GM12875 (cell line): ENCODE measurements around the gene OBSCN.

Experiments used
- H3K4me3 ChIP-seq: one replicate; pipeline ENCODE4 v1.5.1; 2011; ENCODE audit warnings: low read depth, low read length, control low read depth
- TF ChIP-seq, protein P1 (sequence below): IDR thresholded peaks from 2 replicates; pipeline ENCODE4 v1.5.1; 2011; ENCODE audit warnings: low read depth, mild to moderate bottlenecking, control low read depth, inconsistent platforms, low read length, moderate library complexity, borderline replicate concordance; ENCODE audit not compliant: insufficient read depth

OBSCN gene

DNA sequence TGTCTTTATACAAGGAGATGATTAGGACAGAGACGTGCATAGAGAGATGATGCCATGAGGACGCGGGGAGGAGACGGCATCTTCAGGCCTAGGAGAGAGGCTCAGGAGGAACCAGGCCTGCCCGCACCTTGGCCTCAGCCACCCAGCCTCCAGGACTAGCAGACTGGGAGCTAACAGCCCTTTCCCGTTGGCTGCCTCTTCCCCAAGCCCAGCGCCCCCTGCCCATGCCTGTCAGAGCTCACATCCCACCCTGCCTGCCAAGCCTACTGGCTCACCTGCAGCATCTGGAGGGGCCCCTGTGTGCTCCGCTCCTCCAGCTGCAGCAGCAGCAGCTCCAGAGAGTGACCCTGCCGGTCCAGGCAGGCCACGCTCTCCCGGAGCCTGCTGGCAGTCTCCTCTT lies 202.8 kb downstream of the OBSCN start:
- TF ChIP-seq, protein P1, sequence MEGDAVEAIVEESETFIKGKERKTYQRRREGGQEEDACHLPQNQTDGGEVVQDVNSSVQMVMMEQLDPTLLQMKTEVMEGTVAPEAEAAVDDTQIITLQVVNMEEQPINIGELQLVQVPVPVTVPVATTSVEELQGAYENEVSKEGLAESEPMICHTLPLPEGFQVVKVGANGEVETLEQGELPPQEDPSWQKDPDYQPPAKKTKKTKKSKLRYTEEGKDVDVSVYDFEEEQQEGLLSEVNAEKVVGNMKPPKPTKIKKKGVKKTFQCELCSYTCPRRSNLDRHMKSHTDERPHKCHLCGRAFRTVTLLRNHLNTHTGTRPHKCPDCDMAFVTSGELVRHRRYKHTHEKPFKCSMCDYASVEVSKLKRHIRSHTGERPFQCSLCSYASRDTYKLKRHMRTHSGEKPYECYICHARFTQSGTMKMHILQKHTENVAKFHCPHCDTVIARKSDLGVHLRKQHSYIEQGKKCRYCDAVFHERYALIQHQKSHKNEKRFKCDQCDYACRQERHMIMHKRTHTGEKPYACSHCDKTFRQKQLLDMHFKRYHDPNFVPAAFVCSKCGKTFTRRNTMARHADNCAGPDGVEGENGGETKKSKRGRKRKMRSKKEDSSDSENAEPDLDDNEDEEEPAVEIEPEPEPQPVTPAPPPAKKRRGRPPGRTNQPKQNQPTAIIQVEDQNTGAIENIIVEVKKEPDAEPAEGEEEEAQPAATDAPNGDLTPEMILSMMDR: no peak
- H3K4me3 ChIP-seq: no peak overlapping the region

DNA sequence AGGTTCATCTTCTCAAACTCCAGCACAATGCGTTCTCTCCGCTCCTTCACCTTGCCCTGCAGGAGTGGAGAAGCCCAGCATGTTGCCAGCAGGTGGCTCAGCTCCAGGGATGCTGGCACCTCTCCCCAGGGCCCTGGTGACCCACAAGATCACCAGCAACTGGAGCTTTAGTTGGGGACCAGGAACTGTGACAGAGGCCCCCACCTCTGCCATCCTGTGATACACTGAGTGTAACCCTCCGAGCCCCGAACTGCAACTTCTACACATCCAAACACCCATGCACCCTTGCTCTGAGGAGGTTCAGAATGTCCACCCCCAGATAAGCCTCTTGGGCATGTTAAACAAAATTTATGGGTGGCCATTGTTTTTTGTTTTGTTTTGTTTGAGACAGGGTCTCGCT lies 203.3 kb downstream of the OBSCN start:
- TF ChIP-seq, protein P1: no peak
- no peak overlapping the region for H3K4me3 ChIP-seq

GRCh38 chr1:228411548-228412430 lies 203.9 kb downstream of the OBSCN start:
- TF ChIP-seq, protein P1: no peak
- H3K4me3 ChIP-seq: no peak overlapping the region

DNA sequence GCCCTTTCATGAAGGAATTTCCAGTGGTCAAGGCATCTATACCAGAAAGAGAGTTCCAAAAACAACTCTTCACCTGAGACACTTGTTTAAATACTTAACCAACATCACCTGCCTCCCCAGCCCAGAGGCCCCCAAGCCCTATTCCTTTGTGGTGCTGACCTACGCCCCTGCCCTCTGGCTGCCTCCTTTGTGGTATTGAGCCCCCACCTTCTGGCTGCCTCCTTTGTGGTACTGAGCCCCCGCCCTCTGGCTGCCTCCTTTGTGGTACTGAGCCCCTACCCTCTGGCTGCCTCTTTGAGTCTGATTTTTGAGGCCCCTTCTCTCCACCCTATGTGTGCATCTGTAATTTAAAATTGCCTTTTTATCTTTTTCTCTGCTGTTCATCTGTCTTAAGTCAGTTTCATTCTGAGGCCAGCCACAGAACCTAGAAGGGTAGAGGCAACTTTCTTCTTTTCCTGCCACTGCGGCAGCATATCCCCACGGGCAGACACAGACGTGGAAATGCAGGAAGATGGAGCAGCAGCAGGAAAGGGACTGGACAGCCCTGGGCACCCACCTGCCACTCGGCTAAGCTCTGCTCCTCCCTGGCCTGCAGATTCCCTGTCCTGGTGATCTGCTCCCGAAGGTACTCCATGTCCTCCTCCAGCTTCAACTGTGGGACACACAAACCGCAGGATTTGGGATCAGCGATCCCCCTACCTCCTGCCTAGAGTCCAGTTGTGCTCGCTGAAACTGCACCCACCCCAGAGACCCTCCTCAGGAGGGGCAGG lies 205.6 kb downstream of the OBSCN start:
- no peak overlapping the region for H3K4me3 ChIP-seq
- TF ChIP-seq, protein P1: no peak

DNA sequence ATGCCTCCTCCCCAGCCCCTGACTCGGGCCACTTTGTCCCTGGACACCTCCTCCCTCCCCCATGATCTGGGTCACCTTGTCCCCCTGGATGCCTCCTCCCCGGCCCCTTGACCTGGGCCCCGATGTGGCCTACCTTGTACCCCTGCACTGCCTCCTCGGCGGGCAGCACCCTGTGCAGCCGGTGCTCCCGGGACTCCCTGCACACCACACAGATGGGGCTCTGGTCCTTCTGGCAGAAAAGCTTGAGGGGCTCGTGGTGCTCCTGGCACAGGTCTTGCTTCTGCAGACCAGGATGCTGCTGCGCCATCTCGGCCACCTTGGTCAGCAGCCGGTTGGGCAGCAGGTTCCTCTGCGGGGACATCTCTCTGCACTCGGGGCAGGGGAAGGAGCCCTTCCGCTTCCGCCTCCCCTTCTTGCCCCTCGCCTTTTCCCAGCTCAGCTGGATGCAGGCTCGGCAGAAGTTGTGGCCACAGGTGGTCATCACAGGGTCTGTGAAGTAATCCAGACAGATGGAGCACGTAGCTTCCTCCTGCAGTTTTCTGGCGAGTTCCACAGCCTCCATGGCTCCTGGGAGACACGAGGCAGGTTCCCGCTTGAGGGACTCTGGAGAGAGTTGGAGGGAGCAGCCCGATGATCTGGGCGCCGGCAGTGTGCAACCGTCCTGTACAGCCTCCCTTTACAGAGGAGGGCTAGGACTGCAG lies 206.8 kb downstream of the OBSCN start:
- no peak overlapping the region for H3K4me3 ChIP-seq
- TF ChIP-seq, protein P1: no peak

DNA sequence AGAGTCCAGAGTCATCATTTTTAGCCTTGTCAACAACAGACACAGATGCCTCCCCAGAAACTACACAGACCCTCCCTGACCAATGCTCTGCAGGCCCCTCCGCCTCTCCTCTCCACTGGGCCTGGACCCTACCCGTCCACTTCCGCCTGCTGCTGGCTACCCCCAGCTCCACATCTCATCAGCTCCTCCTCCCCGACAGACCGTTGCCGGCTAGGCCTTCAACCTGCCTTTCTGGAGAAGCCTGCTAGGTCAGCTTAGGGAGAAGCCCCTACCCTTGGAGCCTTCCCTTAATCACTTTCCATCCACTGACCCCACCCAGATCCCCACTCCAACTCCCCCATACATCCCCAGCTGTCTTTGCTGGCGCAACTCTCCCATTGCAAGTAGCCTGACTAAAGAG lies 207.4 kb downstream of the OBSCN start:
- TF ChIP-seq, protein P1: no peak

More for the DNA sequence above, 207.4 kb downstream of the OBSCN start:
- no peak overlapping the region for H3K4me3 ChIP-seq
